Effector CD4-positive, alpha-beta T cell (primary cell): ENCODE measurements around the gene FZD8.

Experiments used
- DNase-seq: peaks from one replicate; pipeline ENCODE4 v3.0.0-alpha.2; 2020

The FZD8 gene

DNA sequence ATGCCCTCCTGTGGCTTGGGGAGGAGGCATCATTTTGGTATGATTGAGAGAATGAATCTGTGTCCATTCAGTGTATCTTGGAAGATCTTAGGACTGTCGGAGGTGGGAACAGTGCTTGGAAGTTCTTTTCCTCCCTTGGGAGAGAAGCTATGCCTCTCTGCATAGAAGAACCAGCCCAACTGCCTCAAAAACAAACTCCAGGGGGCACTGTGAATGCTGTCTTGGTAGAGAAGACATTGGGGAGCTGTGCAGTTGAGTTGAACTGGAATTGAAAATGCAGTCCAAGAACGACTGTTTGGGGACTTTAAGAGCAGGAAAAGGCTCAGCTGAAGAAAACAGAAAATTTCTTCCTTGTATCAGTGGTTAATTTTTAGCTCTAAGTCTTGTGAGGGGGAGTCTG is 41.9 kb downstream of the FZD8 start:
- DNase-seq, result no peak

DNA sequence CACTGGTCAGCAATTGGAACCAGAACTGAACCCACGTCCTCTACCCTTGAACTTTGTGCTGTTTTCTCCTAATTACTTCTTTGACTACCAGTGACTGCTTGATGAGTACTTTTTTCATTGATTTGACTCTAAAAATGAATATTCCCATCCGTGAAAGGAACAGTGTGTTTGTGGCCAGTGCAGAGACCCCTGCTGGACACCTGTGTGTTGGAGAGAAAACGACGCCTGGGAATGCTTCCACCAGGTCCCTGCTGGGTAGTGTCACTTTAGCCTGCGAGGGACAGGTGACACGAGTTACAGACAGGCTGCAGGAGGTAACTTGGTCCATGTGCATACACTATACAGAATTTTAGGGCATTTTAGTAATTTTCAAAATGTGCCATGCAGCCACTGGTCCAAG is 43.7 kb downstream of the FZD8 start:
- DNase-seq, result no peak

DNA sequence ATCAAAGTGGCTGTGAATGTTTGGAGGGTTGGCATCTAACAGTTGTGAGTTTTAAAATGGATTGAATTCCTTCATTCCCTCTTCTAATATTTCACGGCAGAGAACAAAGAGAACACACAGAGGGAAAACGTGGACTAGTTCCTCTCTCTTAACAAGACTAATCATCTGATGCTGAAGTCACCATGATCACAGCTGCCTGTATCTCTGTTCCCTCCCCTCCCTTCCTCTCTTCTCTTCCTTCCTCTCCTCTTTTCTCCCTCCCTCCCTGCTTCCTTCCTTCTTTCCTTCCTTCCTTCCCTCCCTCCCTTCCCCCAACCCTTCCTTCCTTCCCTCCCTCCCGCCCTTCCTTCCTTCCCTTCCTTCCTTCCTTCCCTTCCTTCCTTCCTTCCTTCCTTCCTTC is 47.0 kb downstream of the FZD8 start:
- DNase-seq, result no peak

DNA sequence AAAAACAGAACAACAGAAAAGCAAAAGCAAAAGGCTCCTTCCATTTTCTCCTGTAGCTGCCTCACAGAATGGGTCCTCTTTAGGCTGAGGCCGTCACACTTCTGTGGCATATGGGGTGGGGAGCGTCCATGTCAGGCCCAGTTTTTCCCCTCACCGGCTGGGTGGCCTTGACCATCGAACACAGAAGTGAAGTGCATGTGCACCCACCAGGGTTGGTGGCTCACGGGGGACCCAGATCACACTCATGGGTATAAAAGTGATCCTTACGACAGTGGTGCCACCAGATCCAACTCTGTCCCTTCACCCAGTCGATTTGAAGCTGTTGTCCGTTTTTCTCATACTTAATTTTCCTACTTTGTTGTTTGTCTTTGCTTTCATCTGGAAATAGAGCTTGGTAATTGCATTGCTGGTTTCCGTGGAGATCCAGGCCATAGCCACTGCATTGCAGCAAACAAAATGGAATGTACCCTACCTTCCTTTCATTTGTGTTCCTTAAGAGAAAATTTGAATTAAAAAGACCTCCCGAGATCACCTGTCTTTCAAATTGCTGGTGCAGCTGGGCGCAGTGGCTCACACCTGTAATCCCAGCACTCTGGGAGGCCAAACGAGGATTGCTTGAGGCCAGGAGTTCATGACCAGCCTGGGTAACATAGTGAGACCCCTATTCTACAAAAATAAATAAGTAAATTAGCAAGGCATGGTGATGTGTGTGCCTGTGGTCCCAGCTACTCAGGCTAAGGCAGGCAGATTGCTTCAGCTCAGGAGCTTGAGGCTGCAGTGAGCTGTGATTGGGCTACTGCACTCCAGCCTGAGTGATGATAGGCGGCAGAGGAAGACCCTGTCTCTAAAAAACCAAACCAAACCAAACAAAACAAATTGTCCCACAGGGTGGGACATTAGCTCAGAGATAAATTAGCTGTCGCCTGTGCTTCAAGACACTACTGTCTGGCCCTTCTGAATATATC is 47.7 kb downstream of the FZD8 start:
- no peak for DNase-seq

DNA sequence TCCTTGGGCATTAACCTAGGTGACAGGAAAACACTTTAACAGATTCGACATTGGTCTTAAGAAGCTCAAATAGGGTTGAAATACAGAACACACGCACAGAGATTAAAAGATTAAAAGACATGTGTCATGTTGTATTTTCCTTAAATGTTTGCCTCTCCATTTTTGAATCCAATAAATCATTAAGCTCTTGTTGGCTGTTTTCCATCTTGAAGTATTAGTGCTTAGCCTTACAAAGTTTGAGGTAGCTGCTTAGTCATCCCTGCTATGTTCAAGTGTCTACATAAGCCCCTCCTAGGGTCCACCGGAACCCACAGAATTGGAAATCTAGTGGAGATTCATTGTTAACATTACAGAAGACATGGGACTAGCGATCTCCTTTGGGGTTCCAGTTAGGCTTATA is 49.7 kb downstream of the FZD8 start:
- no peak for DNase-seq

DNA sequence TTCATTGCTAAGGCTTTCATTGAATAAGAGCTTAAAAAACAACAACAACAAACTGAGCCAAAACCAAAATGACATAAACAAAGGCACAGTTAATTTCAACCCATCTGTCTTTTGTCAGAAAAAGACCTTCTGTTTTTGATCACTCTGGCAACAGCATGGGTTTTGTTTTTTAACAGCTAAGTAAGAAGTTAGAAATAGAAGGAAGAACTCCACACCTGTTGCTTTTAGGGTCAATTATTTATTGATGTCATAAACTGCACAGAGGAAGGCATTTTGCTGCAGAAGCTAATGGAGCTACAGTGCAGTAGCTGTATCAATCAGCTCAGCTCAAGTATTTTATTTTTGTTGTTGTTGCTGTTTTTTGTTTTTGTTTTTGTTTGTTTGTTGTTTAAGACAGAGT is 53.3 kb downstream of the FZD8 start:
- no peak for DNase-seq
